Erythroblast (primary cell): Measurements from ENCODE around the gene ZYX.

Source experiments
- GATA1 ChIP-seq: IDR thresholded peaks from 2 replicates; pipeline ENCODE4 v1.6.1; 2011; ENCODE audit warnings: low read depth, mild to moderate bottlenecking, control low read depth, low read length, moderate library complexity
- POLR2A ChIP-seq: IDR thresholded peaks from 2 replicates; pipeline ENCODE4 v1.6.1; 2011; ENCODE audit warnings: mild to moderate bottlenecking, low read length

DNA sequence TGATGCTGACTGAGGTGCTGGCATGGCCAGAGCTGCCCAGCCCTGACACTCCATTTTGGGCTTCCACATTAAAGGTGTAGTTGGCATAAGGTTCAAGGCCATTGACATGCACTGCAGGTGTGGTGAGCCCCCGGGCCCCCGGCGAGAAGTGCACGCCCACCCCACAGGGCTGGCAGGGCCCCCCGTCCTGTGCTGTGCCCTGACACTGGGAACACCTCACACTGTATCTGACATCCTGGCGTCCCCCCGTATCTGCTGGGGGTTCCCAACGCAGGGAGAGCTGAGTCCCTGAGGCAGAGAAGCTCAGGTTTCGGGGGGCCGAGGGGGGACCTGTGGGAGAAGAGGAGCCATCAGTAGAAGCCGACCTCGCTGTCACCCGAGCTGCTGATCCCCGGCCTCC lies 17.5 kb downstream of the ZYX start:
- TF ChIP-seq POLR2A = no peak
- no peak for TF ChIP-seq GATA1
